Measurements from ENCODE around the gene ETV6.

The ETV6 gene

DNA sequence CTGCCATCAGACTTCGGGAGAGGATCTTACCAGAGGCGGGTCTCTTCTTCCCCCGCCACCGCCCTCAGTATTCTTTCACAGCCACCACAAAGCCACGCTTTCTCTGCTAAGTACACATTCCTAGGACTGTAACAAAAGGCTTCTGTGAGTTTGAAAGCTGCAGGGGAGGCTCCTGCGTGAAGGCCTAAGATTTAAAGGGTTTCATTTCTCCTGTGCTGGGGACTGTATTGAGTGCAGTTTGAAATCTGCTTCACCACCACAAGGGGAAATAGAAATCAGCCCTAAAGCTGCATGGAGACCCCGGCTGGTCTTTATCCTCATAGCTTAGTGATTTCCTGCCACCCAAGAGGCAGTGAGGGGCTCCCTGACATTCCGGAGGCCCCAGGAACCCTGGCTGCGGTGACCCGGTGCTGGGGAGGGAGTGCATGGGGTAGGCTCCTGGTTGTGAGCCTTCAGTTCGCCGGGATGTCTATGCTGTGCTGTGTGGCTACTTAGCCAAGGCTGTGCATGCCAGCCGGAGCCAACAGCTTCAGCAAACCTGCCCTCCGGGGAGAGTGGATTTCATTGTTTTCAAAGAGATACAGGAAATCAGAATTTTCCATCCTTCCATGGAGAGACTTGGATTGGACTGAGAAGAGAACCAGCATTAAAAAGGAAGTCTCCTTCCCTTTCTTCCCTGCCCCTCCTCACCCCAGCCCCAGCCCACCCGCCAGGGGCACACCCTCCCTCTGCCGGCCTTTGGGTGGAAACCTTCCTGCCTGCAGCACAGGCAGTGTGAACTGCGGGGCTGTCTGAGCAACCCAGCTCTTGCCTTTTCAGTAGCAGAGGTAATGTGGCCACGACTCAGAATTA, 163.3 kb downstream of the ETV6 start:
- no peak for DNase-seq

DNA sequence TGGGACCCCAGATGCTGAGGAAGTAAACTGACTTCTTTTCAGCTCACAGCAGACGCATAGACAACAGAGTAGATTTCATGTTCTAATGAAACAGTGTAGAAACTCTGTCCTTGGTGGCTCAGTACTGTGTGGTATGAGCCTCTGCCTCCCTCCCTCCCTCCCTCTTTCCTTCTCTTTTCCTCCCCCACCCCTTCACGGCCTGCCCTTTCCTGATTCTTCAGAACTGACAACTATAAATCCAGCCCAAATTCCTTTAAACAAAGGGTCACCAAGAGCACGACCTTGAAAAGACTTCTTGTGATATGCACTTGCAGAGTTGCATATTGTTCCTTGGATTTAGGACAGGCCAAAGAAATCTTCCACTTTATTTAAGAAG, 164.0 kb downstream of the ETV6 start:
- DNase-seq, result no peak

DNA sequence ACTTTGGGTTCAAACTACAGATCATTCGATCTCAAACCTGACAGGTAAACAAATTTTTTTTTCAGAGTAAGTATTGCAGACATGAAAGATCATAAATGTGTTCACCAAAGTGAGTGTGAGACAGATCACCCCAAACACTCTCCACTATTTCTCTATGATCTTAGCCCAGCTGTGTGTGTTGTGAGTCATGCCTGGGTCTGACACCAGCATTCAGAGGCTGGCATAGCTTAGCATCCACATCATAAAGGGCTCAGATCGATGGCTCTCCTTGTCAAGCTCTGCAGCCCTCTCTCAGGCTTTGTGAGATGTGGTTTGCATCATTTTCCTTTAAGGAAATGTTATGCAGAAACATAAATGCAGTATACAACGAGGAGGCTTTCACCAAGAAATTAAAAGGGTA, 164.9 kb downstream of the ETV6 start:
- no peak for DNase-seq

DNA sequence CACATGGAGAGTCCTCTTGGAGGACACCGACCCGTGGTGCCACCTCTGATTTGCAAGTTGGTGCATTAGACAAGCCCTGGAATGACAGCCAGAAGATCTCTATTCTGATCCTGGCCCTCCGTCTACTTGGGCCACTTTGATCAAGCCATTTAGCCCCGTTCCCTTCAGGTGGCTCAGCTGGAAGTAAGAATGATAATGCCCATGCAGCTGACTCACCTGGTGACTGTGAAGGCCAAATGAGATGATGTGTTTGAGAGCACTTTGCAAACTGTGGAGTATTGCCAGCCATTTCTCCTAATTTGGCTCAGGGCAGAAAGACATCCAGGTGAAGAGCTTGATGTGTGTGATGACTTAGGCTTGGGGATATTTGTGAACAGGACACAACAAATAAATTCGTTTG, 165.9 kb downstream of the ETV6 start:
- no peak for DNase-seq

DNA sequence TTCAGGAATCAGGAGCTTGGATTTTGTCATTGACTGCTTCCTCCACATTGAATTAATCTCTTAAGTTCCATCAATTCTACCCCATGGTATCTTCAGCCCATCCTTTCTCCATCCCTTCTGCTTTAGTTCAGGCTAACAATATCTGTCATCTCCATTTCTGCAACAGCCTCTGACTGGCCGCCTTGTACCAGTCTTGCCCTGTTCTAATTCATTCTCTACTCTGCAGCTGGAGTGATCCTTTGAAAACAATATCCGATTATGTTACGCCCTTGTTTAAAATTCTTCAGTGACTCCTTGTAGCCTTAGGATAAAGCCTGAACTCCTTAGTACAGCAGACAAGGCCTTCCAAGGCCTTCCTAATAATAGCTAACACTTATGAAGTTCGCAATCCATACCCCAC, 170.2 kb downstream of the ETV6 start:
- DNase-seq, result no peak

DNA sequence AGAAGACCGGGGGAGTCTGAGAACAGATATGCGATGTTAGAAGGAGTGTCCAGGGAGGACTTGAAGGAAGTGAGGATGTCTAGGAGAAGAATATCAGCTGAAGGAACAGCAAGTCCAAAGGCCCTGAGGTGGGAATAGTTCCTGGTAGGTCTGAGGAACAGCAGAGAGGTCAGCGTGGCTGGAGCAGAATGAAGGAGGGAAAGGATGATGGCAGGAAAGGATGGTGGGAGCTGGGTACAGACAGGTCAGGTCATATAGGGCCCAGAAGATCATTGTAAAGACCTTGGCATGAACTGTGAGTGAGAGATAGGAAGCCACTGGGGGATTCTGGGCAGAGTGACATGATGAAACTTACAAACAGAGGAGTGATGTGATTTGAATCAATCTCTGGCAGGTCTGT, 171.0 kb downstream of the ETV6 start:
- no peak for DNase-seq

DNA sequence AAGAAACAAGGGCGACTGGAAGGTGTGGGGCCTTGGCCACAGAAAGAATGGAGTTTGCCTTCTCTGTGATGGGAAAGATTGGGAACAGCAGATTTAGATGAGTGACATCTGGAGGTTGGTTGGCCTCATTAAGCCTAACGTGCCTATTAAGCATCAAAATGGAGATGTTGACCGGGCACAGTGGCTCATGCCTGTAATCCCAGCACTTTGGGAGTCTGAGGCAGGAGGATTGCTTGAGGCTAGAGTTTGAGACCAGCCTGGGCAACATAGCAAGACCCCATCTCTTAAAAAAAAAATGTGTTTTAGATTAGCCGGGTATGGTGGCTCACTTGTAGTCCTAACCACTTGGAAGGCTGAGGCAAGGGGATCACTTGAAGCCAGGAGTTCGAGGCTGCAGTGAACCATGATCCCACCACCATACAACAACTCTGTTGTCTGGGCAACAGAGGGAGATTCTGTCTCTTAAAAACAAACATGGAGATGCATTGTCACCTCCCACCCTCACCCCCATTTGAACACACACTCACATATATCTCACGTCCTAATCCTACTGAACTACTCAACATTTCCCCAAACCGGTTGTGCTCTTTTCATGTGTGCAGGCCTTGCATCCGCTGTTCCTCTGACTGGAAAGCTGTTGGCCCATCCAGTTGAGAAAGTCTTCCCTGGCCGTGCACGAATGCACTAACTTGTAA, 172.1 kb downstream of the ETV6 start:
- DNase-seq, result no peak

DNA sequence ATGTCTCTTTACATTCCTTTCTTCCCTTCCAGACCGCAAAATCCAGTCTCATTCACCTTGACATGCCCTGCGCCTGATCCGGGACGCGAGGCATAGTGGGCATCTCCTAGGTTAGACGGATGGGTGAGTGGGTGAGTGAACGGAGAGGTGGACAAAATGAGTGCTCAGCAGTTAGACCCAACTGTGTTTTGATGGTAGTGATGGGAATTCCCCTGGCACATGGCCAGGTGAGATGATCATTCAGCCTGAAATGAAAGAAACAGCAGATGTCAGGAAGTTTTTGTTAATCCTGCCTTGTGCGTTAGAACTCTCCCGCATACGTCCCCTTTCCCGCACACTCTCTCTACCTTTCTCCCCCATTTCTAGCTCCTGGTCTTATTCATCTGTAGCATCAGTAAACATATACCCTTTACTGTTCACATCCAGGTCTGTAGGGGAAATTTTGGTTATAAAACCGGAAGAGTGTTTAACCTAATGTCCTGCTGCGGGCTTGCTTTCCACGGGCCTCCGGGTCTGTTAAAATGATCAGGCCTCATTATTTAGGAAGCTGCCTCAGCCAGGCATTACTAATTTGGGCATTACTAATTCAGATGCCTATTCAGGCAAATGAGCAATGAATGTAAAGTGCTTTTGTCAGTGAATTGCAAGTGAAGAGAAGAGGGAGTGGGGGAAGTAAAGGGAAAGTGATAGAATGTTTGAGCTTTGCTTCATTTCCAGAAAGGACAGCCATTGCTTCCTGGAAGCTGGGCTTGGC, 172.8 kb downstream of the ETV6 start:
- DNase-seq, result peak; percentile 45

DNA sequence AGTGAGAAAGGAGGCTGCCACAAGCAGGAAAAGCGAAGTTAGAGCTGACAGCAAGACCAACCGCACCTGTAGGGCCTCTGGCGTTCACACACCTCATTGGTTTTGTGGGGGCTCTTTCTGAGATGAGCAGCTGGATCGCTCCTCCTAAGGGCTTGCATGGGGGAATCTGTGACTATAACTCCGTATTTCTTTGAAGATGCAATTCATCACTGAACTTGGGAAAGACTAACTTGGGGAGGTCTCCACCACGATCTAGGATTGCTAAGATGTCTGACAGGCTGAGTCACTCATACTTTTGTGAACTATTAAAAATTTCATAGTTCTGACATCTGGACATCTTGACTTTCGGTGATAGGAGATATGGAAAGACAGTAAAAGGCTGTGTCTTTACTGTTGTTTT, 173.6 kb downstream of the ETV6 start:
- no peak for DNase-seq

DNA sequence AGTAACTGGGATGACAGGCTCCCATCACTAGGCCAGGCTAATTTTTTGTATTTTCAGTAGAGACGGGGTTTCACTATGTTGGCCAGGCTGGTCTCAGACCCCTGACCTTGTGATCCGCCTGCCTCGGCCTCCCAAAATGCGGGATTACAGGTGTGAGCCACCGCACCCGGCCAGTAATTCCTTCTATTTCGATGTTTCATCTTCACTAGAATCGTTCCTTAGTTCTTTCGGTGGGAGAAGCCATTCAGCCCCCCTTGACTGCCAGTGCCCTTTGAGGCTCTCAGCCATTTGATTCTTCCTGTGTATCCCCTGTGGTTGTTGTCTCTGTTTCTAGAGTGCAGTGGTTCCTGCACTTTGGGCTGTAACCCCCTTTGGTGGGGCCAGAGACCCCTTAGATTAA, 174.1 kb downstream of the ETV6 start:
- no peak for DNase-seq

DNA sequence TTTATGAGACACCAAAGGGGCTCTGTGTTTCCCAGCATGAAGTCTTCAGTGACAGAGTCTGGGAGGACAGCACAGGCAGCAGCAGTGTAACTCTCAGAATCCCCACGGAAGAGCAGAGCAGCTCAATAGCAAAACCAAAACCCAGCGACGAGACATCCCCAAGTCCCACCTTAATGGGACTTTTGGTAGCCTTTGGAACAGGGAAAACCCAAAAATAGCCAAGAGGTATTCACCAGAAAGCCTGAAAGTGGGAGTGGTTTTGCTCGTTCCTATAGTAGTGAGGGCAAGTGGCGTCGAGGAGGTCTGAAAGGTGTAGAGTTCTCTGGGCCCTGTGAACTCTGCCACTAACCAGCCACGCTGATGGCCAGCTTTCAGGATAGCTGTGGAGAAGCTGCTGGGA, 174.6 kb downstream of the ETV6 start:
- no peak for DNase-seq

DNA sequence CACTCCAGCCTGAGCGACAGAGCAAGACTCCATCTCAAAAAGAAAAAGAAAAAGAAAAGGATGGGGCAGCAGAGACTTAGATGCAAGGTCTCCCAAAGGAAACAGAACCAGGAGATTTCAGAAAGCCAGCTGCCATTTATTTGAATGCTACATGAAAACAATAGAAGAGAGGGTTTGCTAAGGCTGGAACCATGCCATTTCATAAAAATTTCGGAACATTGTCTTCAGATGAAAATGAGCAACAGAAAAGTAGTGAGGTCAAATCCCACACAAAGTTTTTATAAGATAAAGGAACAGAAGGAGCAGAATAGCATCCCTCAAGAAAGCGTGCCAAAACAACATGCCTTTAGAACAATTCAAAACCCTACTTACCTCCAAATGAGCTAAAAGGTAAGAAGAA, 175.3 kb downstream of the ETV6 start:
- no peak for DNase-seq

DNA sequence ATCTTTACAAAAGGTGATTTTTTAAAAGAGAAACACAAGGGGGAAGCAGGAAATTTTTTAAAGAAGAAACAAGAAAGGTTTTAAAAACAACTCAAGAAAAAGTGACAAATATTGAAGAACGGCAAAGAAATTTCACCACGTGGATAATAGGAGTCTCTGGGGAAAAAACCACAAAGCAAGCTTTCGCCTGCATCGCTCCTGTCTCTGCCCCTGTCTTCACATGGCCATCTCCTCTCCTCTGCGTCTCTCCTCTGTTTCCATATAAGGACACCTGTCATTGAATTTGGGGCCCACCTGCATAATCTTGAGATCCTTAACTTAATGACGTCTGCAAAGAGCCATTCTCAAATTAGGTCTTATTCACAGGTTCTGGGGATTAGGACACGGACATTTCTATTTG, 175.8 kb downstream of the ETV6 start:
- no peak for DNase-seq

DNA sequence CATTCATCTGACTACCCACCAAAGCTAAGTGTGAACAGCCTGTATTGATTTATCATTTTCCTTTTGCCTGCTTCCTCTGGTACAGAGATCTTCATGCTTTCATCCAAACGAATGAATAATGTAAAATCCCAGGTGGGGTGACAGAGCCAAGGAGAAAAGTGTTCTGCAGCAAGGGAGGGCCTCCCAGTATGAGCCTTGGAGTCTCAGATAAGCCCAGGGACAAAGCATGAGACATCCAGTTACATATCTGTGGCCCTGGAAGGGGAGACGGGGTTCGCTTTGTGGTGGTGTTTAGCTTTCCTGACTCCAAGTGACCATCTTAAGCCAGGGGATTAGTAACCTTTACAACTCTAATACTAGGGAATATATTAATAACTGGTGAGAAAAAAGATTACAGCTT, 177.1 kb downstream of the ETV6 start:
- no peak for DNase-seq

DNA sequence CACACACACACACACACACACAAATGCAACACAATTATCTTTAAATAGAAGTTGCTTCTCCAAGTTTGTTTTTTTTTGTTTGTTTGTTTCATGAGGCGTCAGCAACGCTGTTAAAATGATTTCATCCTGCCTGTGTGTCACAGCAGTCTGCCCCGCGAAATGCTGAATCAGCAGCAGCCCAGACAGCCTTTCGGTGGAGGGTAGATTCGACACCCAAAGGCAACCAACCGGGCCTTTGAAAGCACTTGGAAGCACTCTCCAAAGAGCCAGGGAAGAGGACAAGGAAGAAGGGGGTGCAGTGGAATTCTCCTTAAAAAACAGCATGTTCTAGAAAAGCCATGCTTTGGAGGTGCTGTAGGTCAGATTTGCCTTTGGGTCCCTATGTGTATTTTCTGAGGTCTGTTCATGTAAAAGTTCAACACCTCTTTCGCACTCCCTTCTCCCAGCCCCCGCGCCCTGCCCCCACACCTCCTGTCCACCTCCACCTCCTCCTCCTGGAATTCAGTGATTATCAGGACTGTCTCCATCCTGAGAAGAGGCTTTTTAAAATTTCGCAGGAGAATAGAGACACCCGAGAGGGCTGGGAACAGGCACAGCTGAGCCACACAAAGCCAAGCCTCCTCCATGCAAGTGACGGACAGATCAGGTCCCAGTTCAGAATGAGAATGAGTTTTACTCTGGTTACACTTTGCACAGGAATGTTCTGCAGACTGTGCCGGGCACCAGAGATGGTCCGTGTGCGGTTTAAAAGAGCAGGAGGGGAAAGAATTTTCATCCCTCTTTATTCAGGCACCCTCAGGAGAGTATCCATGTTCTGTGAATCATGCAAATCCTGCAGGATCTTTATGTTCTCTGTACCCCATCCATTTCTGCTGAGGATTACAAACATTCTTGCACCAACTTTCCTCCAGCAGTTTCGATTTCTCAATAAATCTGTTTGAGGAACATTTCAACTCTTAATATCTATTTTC, 177.9 kb downstream of the ETV6 start:
- no peak for DNase-seq

DNA sequence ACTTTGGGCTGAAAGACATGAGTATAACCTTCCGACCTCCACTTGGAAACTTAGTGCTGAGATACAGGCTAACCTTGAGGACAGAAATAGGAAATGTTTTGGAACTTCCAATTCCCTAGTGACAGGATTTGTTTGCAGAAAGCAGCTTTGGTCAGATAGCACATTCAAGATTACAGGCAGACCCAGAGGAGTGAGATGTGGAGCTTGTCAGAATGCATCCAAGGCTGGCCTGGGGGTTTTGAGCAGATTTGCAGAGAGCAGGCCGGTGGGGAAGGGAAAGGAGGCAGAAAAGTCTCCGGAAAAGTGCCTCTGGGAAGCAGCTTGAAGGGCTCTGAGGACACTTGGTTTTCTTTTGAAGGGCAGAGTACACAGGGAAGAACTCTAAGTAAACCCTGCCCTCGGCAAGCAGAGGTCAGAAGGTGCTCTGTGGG, 180.3 kb downstream of the ETV6 start:
- no peak for DNase-seq

DNA sequence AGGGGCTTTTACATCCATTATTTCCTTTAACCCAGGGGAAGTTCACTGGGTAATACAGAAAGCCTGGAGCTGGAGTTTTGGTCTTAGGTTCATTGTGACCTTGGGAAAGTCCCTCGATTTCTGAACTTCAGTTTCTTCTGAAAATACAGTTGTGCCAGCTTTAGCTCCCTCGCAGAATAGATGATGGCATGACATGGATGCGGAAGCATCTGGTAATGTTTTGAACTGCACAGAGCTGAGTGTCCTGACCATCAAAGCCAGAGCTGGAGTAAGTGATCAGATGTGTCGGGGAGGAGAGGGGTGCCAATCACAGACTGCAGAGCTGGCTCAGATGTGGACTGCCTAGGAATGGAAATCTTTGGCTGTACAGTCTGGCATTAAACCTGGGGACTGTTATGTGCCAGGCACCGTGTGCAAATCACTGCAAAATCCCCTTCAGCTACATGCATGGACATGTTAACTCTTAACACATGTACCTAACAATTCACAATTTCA, 180.9 kb downstream of the ETV6 start:
- DNase-seq, result no peak

DNA sequence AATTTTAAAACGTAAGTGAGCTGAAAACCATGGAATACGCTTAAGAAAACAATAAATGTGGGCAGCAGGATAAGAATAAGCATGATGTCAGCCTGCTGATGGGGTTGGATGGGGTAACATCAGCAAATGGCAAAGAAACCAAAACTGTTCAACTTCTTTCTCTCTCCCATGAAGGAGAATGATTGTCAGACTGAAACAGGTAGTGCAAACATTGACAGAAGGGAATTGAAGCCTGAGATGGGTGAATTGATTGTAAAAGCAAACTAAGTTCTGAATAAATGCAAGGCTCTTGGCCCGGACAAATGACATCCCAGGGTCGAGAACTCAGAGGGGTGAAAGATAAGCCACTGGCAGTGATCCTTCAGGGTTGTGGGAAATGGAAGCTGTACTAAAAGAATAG, 182.6 kb downstream of the ETV6 start:
- no peak for DNase-seq

DNA sequence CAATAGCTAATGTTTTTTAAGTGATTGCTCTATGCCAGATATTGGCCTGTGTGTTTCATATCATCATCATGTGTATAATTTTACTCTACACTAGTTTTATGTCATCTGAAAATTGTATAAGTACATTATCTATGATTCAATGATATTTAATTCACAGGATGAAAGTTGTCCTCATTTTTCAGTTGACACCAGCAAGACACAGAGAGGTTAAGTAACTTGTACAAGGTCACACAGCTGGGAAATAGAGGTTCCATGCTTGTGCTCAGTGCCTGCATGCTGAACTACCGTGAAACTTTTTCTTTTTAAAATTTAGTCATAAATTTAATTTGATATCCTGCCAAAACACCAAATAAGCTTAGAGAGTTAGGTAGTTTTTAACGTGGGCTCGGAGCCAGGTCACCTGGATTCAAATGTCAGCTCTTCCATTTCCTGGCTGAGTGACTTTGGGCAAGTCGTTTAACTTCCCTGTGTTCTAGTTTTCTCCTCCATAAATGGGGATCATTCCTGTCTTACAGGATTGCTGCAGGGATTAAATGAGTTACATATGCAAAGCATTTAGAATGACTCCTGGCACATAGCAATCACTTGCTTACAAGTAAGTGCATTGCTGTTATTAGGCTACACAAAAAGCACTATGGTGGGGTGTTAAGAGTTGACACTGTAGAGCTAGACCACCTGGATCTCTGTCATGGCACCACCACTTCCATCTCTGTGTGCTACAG, 183.9 kb downstream of the ETV6 start:
- DNase-seq, result no peak

DNA sequence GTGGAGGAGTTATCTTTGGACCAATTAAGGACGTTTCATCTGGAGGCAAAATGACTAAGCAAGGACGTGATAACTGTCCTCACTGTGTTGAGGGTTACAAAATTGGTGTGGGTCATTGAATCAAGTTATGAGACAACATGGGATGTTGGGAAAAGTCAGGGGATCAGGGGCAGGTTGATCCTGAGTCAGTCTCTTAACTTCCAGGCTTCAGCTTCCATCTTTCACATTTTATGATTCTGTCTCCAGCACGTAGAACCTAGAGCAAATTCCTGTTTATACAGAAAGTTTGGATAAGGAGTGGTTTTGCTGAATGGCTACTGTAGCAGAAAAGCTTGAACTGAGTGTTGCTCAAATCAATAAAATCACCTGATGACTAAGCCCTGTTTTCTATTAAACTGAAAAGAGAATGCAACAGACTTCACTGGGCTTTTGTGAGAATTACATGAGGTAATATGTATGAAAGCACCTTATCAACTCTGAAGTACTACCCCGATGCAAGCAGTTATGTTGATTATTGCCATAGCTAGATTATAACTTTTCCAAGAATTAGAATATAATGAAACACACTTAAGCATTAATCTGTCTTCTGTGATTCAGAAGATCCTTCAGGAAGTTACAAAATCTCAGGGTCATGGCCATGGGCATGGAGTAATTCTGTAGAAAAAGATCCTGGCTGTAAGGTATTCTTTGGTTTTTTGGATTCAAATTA, 184.8 kb downstream of the ETV6 start:
- no peak for DNase-seq

DNA sequence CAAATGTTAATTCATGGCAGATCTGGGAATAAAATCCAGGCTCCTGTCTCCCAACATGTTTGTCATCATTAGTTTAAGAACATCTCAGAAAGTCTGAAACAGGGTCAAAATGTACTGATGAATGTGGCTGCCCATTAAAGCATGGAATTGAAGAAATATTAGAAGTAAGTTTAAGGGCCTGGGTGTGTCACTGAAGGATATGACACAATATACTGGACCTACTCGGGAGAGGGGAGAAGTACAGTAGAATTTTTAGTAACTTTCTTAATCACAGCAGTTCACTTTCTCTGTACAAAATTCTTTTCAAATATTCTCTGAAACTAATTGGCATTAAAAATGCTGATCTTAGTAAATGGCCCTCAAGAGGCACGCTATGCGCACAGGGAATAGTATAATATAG, 185.5 kb downstream of the ETV6 start:
- no peak for DNase-seq

All from central memory CD4-positive, alpha-beta T cell (primary cell).